NCI-H82 (cell line): Measurements from ENCODE around the gene ROPN1.
A peak's percentile ranks its signal among the peaks of the same experiment; 100 is the strongest.
"Not testable (repeated sequence)": the region's sequence is repeated elsewhere in the genome, so short reads cannot be mapped to it uniquely, and the experiment has no call there.

Experiments used
- DNase-seq: peaks from one replicate; lab custom pipeline; 2025; lab: John Stamatoyannopoulos, UW

The ROPN1 gene

GRCh38 chr3:123991730-123992588 lies at the start of gene ROPN1:
Gene ROPN1 (minus strand): TSS chr3:123992124. CDS start chr3:123980481, 11,643 bp downstream.
- DNase-seq = not testable (repeated sequence)

GRCh38 chr3:124041553-124041952 lies 49.6 kb upstream of the ROPN1 start:
- no peak for DNase-seq

GRCh38 chr3:124037326-124037725 lies 45.4 kb upstream of the ROPN1 start:
- no peak for DNase-seq

GRCh38 chr3:124036214-124036613 lies 44.3 kb upstream of the ROPN1 start:
- DNase-seq = not testable (repeated sequence)

GRCh38 chr3:124035463-124036121 lies 43.7 kb upstream of the ROPN1 start:
- no peak for DNase-seq

- peak; percentile 68 for DNase-seq
Measured at GRCh38 chr3:124034844-124035152, 42.9 kb upstream of the ROPN1 start.

- DNase-seq = peak; percentile 68
Measured at GRCh38 chr3:124034016-124034843, 42.3 kb upstream of the ROPN1 start.

GRCh38 chr3:124033360-124034015 lies 41.6 kb upstream of the ROPN1 start, which contains the start of gene KALRN:
Gene KALRN (plus strand): TSS chr3:124033369.
- no peak for DNase-seq

- DNase-seq = peak; percentile 97
Measured at GRCh38 chr3:124032881-124033359, 41.0 kb upstream of the ROPN1 start.

GRCh38 chr3:124032311-124032880 lies 40.5 kb upstream of the ROPN1 start:
- DNase-seq = peak; percentile 98

- no peak for DNase-seq
Measured at GRCh38 chr3:124026516-124026915, 34.6 kb upstream of the ROPN1 start.

- not testable (repeated sequence) for DNase-seq
Measured at GRCh38 chr3:124023531-124023930, 31.6 kb upstream of the ROPN1 start.

GRCh38 chr3:124019291-124019690 lies 27.4 kb upstream of the ROPN1 start:
- no peak for DNase-seq

- not testable (repeated sequence) for DNase-seq
Measured at GRCh38 chr3:124017502-124017901, 25.6 kb upstream of the ROPN1 start.

- peak; percentile 84 for DNase-seq
Measured at GRCh38 chr3:124016483-124016882, 24.6 kb upstream of the ROPN1 start.

- DNase-seq = peak; percentile 69
Measured at GRCh38 chr3:124014366-124014942, 22.5 kb upstream of the ROPN1 start.

GRCh38 chr3:124008321-124008720 lies 16.4 kb upstream of the ROPN1 start:
- not testable (repeated sequence) for DNase-seq

- no peak for DNase-seq
Measured at GRCh38 chr3:124007186-124007585, 15.3 kb upstream of the ROPN1 start.

GRCh38 chr3:124002405-124003079 lies 10.6 kb upstream of the ROPN1 start:
- not testable (repeated sequence) for DNase-seq

- not testable (repeated sequence) for DNase-seq
Measured at GRCh38 chr3:124001366-124001765, 9.4 kb upstream of the ROPN1 start.
